Right lobe of liver (tissue), 4 donors: ENCODE measurements around the gene CAPN5.

Experiments used
- CTCF ChIP-seq, 4 donors: fragments of 200-600 bp in 3 of 4; fragments of 450-650 bp in 1 of 4; IDR thresholded peaks; one replicate each; pipeline versions ENCODE4 v1.5.1 to v1.8.0; 2016 to 2022; ENCODE audit warnings: antibody characterized with exemption in 4 of 4, mild to moderate bottlenecking in 2 of 4
- POLR2A ChIP-seq: fragments of 450-650 bp; IDR thresholded peaks from one replicate; pipeline ENCODE4 v1.6.1; 2017; ENCODE audit warnings: antibody characterized with exemption, mild to moderate bottlenecking
- donor health status: DM: no; HTN: no; CAD: no.
- donor health status: DM: no; HTN: no; CAD: no.
- donor health status: DM: no; HTN: yes; CAD: no.

GRCh38 chr11:77144857-77145428 lies 78.2 kb downstream of the CAPN5 start:
- TF ChIP-seq CTCF (IDR thresholded peaks at IDR 0.05) (no peak), POLR2A (peak; percentile 45)
